Activated T-cell treated with anti-CD3 and anti-CD28 coated beads for 4 hours (primary cell): Measurements from ENCODE around the gene CCNQ.

Source experiments
- DNase-seq: peaks from one replicate; pipeline ENCODE4 v3.0.0-alpha.2; 2020

CCNQ gene

DNA sequence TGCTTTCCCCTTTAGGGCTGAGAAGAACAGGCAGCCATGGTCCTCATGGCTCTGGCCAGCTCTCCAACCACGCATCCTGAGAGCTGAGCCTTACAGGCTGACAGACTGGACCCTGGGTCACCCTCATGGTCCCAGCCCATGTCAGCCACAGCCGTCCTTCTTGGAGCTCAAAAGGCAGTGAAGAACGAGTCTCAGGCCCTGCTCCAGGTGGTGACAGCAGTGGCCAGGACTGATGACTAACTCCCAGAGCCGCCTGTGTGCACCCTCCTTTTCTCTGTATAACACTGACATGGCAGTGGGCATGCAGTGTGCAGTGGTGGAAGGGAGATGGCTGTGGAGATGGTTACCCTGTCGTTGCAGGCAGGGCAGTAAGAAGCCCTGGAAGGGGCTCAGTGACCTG lies 37.8 kb upstream of the CCNQ start:
- no peak for DNase-seq

DNA sequence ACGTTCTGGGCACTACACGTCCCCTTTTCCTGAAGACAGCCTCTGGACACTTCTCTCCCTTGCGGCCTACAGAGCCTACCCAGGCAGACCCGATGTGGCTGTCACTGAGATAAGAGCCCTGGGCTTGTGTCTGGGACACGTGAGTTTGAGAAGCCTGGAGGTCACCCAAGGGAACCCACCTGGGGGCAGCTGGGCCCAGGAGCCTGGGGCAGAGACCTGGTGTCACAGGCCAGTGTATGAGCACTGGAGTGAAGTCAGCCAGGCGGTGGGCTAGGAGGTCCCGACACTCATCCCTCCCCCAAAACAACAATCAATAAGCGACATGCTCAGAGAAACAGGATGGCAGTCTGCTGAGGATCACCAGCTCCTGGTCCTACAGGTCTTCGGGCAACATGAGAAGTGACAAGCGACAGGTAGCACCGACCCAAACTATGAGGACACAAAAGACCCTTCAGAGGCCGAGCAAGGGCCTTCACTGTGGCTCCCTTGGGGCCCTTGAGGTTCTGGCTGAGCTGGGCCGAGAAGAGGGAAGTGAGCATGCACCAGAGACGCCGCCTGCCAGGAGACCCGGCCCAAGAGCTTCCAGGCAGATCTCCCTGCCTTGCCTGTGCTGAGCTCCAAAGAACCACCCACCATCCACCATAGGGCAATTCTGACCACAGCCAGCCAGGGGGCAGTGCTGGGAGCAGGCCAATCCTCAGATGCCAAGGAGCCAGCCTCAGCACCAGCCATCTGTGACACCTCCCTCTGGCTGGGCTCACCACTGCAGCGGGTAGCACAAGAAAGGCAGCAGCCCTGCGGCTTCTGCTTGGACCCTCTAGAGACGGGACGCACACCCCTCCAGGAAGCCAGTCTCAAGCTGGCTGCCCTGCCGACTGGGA lies 37.1 kb upstream of the CCNQ start:
- DNase-seq, result no peak

DNA sequence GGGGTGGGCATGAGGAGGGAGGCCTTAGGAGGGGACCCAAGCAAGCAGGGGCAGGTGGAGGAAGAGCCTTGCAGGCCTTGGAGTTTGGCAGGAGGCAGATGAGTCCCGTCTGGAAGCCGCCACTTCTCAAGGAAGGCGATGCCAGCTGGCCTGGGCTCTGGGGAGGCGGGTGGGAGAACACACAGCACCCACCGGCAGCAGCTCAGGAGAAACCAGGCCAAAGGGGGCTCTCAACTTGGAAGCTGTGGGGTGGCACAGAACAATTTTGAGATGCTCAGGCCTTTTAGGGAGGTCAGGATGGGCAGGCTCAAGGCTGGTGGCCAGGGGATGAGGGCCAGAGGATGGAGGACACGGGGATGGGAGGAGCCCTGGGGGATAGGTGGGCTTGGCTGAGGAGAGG lies 36.4 kb upstream of the CCNQ start:
- DNase-seq, result no peak

DNA sequence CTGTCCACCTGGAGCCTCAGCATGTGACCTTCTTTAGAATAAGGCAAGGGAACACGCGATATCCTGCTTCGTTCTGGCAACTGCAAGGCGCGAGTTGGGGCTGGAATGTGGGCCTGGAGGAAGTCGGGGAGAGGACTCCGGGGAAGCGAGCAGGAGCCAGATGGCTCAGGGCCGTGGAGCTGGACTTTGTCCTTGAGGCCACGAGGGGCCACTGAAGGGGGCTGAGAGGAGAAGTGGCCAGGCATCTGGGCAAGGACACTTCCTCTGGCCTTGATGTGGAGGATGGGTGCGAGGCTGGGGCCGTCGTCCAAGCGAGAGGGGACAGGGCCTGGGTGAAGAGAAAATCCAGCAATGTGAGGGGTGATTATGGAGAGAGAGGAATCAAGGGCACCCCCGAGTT lies 35.9 kb upstream of the CCNQ start:
- no peak for DNase-seq

DNA sequence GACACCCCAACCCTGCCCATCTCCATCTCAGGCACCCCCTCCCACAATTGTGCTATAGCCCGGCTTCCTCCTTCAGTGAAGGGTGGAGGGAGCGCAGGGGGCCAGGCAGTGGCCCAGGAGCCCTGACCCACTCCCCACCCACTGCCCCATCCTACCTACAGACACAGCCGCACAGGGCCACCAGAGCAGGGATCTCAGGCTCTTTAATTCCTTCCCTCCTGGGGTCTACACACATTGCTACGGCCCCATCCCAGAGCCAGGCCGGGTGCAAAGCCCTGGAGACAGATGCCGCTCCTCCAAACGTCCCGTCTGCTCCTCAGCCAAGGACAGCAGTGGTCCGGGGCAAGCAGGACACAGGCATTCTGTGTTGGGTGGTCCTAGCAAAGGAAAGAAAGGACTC lies 35.3 kb upstream of the CCNQ start:
- DNase-seq, result no peak

DNA sequence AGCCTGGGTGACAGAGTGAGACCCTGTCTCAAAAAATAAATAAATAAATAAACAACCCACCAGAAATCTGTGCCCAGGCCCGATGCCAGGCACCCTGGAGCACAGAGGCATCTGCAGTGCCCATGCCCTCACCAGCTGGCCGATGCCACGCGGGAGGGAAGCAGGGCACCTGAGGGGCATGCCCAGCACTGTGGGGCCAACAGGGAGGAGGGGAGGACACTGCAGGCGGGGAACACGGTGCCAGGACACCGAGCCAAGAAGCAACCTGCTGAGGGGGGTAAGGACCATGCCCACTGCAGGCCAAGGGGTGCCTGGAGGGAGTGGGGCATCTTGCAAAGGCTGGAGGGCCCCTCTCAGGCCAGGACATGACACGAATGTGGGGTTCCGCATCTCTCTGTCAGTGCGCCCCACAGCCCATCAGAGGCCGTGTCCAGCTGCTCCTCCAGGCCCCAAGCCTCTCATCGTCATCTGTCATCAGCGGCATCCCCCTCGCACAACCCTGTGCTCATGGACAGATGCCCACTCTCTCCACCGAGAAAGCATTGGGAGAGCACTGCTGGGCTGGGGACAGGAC lies 34.8 kb upstream of the CCNQ start:
- DNase-seq, result no peak

DNA sequence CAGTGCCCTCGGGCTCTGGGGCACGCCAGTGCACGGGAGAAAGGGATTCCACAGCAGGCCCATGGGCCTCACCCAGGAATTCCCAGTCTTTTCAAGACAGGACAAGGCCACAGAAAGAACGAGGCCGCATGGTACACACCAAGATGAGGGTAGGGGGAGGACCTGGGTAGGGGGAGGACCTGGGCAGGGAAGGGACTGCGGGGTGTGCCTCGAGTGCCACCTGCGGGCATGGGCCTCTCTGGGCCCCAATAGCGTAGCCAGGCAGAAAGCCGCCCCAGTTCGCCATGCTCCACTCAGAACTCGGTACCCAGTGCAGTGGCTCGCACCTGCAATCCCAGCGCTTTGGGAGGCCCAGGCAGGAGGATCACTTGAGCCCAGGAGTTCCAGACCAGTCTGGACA lies 34.1 kb upstream of the CCNQ start:
- DNase-seq, result no peak

DNA sequence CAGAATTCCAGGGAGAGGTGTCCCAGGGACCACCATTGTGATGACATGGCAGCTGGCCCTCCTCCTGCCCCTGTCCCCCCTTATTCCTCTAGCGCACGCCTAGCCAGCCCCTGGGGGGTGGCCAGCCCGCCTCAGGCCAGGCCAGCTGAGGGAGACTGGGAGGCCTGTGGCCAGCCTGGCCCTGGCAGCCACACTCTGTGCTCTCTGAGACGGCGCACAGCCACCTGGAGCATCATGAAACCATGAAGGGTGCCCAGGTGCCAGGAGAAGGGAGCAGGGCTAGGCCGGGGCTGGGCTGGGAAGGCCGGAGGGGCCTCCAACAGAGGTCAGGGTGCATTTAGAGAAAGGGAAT lies 33.6 kb upstream of the CCNQ start:
- no peak for DNase-seq

DNA sequence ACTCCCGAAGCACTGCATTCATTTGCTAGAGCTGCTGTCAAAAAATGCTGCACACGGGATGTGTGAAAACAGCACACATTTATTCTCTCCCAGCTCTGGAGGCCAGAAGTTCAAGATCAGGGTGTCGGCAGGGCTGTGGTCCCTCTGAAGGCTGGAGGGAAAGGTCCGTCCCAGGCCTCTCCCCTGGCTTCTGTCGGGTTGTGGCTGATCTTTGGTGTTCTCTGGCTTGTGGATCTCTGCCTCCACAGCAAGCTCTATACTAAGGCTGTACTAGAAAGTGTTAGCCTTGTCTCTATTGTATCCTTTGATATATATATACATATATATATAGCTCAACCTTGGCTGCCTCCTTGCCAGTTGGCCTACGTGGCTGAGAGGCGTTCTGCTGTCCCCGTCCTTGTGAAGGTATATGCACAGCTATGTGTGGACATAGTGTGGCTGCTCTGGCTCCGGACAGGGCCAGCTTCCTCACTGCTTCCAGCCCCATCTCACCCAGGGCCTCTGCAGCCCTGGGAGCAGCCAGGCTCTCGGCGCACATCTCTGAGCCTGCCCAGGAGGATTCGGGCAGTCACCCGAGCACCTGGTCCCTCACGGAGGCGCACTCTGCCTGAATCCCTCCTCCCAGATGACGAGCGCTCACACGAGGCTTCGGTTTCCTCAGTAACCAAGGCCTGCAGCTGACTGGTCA lies 33.1 kb upstream of the CCNQ start:
- no peak for DNase-seq

DNA sequence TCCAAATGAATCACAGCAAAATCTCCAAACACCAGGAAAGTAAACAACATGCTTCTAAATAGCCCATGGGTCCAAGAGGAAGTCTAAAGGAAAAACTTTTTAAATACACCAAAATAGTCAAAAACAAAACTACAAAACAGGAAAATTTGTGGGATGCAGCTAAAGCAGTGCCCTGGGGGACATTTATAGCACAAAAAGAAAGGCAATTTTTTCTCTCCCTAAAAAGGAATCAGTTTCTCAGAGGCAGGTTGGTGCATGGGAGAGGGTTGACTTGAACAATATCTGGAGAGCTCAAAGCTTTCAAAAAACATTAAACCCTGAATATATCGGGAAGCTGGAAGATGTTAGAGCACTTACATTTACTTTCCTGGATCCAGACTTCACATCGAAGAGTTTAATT lies 32.4 kb upstream of the CCNQ start:
- no peak for DNase-seq

DNA sequence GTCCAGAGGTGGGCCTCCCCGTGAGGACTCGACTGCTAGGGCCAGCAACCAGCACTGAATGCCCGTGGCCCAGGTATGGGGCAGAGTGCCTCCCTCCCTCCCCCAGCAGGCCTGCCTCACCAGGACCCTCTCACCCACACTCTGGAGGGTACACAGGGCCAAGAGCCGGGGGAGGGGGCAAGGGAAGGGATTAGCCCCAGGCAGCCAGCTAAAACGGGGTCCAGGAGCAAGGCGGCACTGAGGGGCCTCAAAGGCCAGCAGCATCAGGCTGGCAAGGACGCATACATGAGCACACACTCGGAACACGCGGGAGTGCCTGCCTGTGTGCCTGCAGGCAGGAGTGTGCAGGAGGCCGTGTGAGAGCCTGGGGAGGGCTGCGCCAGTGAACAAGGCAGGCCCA lies 29.7 kb upstream of the CCNQ start:
- no peak for DNase-seq

DNA sequence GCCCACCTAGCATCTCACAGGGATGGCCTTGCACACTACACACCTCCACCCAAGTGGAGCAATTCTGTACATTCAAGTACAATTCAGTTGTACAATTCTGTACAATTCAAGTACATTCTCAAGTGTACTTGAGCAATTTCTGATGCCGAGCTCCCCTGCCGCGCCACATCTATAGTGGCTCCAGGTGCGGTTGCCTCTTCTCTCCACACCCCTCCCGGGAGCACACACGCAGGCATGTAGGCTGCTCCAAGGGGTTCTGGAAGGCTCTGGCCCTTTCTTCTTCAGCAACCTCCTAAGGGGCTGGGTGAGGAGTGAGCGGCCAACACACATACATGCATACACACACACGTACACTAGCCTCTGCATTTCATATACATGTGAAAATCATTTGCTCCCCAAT lies 29.2 kb upstream of the CCNQ start:
- no peak for DNase-seq

DNA sequence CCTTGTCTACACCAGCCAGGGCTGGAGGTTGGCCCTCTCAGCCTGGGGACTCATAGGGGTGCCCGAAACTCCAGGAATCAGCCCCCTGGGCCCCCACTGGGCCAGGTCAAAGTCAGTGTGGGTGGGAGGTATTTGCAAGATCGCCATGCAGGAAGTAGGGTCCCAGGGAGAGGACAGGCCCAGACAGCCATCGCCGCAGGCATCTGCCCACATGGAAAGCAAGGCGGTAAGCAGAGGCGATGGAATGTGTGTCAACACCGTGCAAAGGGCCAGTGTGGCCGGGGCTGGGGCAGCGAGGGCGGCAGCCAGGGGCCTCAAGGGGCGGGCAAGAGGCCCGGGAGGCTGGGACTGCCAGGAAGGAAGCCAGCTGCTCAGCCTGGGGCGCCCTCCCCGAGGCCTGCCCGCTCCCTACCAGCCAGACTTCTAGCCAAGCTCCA lies 28.8 kb upstream of the CCNQ start:
- no peak for DNase-seq

DNA sequence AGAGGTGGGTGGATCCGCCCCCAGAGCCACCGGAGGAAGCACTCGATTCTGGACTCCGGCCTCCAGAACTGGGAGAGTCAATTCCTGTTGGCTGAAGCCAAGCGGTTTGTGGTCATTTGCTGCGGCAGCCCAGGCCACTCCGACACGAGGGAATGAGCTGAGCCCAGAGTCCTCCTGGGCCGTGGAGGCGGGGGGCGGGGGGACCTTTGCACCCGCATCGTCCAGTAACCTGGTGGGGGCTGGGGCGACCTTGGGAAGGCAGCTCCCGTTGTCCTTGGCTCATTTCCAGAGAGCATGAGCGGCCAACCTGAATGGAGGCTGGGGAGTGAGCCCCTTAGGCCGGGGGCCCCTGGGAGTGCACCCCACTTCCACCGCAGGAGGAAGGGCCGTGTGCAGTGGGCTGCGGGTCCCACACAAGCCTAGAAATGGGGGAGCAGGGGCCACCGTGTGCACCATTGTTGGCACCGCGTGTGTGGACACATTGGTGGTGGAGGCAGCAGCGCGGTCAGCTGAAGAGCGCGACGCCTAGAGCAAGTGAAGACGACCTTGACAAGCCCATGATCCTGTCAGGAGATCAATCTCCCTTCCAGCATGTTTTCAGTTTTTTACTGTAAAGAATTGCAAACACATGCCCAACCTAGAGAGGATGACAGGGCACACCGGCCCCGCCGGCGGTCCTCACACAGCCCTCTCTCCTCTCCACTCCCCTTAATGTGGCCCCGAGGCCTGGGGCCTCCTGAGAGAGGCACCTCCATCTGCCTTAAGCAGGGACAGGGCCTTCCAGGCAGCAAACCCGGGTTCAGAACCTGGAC lies 28.1 kb upstream of the CCNQ start:
- DNase-seq, result no peak

DNA sequence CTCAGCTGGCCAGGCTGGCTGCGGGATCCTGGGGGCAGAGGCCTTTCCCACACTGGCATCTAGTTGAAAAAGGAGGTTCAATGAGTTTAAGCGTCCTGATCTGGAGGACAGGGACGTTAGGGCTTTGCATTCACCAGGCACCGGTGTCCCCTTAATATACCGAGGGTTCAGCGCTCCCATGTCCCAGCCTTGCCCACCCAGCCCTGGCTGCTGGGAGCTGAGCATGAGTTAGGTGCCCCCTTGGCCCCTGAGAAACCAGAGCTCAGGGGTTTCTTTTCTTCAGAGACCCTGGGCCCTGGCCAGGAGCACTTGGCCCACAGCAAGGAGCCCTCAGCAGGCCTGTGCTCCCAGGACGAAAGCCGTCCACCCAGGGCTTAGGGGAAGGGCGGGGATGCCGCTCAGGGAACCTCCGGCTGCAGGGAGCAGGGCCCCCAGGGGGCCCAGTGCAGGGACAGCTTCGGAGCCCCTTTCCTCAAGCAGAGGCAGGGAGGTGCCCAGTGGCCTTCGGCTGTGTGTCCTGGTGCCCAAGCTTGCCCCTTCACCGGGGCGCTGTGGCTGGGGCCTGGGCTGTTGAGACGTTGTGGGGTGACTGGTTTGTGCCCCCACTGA lies 27.2 kb upstream of the CCNQ start:
- DNase-seq, result no peak

DNA sequence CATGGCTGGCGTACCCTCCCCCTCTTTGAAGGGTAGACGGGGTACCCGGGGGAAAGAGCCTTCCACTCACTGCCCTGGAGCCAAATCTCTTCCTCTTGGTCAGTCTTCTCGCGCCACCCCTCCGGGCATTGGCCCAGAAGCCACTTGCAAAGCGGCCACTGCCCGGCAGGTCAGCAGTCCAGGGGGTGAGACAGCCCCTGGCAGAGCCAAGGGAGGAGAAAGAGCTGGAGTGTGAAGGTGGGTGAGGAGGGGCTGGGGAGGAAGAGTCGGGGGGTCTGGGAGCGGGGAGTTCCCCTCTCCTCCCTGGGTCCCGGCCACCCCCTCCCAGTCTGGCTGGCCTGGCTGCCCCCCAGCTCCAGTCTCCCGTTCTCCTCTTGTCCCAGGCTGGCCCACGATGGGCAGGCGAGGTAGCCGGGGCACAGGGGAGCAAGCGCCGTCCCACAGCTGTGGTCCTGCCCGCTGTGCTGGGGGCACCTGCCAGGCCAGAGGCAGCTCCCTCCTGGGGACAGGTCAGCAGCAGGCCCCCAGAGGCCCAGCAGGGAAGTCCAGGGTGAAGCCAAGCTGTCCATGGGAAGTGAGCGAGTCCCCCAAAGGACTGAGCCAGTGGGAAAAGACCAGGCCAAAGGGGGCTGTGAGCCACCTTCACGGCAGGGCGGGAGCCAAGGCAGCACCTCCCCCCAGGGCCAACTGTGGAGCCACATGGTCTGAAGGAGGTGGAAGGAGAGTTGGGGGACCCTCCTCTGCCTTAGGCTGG lies 26.5 kb upstream of the CCNQ start:
- no peak for DNase-seq

DNA sequence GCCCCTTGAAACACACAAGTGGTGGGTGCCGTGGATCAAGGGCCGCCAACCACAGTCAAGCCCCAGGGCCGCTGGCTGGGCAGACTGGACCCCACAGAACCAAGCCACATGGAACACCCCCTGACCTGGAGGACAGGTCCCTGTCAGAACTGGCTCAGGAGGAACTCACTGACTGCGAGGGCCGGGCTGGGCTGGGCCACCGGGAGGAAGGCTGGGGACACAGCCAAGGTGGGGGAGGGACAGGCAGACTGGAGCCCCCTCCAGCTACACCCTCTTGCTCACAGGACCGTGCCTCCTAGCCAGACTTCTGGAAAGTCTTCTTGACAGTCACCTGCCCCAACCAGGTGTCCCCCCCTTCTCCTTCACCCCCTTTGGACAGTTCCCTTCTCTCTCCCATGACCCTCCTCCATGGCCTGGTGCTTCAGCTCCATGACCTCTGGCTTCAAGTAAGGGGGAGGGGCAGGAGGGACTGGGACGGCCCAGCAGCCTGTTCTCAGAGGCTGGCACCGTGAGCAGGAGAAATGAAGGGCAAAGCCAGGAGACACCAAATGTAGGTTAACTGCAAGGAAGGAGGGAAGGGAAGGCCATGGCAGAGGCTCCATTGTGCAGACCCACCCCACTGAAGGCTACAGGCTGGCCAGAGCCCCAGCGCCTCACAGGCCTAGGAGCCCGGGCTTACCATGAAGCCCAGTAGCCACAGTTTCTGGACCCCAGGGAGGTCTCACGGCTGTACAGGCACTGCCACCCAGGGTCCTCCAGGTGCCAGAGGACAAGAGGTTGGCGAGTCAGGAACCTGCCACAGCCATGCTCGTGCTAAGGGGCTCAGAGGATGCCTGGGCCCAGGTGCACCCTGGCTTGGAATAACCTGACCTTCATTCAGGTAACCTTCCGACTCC lies 25.5 kb upstream of the CCNQ start:
- no peak for DNase-seq

DNA sequence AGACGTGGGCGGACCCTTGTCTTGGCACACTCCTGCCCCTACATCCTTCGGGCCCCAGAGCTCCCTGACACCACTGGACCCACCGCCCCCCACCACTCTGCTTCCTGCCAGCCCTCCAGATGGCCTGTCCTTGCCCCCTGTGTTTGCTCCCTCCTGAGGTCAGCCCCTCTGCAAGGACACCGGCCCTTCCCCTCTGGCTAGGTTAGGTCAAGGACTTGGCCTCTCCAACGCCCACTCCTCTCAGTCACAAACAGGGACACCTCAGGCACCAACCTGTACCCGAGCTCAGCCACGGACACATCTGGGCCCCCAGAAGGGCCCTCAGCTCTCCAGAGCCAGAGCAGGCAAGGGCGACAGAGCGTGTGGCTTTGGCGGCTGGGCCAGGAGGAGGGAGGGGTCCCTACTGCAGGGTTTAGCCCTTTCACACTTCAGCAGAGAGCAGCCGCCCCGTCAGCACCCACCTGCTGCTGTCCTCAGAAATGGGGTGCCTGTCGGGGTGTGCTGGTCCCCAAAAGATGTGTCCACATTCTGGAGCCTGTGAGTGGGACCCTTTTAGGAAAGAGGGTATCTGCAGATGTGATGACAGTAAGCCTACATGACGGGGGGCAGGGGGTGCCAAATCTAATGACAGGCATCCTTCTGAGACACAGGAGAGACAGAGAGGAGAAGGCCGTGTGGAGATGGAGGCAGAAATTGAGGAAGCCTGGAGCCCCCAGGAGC lies 24.5 kb upstream of the CCNQ start:
- DNase-seq, result no peak

DNA sequence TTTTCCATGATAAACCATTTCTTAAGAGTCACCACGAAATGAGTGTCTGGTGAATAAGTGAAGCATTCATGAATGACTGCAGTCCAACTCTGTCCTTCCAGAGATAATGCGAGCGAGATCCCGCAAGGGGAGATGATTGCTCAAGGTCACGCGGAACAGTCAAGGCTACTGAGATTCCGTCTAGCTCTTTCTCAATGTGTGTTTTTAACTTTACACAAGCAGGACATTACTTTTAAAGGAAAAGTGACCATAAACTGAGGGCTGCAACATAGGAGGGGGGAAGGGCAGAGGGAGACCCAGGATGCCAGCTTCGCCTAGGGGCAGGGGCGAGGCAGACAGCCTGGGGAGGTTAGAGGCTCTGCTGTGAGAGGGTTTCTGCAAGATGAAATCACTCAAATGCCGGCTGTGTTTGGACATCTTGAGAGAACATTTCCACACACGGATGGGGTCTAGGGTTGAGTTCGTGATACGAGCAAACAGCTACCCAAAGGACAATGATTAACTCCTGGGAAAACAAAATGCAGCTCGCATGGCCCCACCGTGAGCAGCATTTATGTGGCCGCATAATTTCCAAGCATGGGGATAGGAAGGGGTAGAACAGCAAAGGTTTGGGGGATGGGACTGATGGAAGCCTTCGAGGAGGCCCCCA lies 23.8 kb upstream of the CCNQ start:
- no peak for DNase-seq
